IMR-90 (cell line): Measurements from ENCODE around the gene KDM1A. TPM values are rescaled to one million over a fixed set of nuclear protein-coding genes. Genes with fewer than 3 reads are reported as not detected.

Source experiments
- ATAC-seq: fragments of 200-7000 bp; cut with Tn5 transposase; 2 replicates; pipeline ENCODE4 v1.9.1; 2020; ENCODE audit warnings: low read depth, mild to moderate bottlenecking, moderate library complexity
- BruUV-seq: library from RNA; stranded (reverse); fragments of 400-500 nt; replicated peaks from 2 replicates; lab custom pipeline; 2021; lab: Mats Ljungman, UMichigan
- CTCF ChIA-PET: fragments of 300-600 bp; formaldehyde crosslinking; extraction: SDS; loops from one replicate; lab custom pipeline; 2021; ENCODE audit warnings: antibody characterized with exemption; lab: Yijun Ruan, JAX
- POLR2A ChIA-PET: fragments of 300-600 bp; sonication (Branson Sonifier 250); formaldehyde crosslinking; loops from one replicate; lab custom pipeline; 2022; ENCODE audit warnings: antibody characterized with exemption; ENCODE audit not compliant: unreplicated experiment; lab: Charles Lee
- DNase-seq: peaks from one replicate; pipeline ENCODE4 v3.0.0; 2013
- H2AFZ ChIP-seq: replicated peaks from 2 replicates; pipeline ENCODE3; 2013; ENCODE audit warnings: low read length, mild to moderate bottlenecking; ENCODE audit not compliant: poor library complexity
- H2AK5ac ChIP-seq: 2 replicates; pipeline ENCODE4 v1.6.1; 2013; ENCODE audit warnings: low read depth, low read length, inconsistent platforms
- H2AK9ac ChIP-seq: replicated peaks from 2 replicates; pipeline ENCODE3; 2013; ENCODE audit warnings: mild to moderate bottlenecking, low read depth, low read length, moderate library complexity; ENCODE audit not compliant: poor library complexity
- H2BK120ac ChIP-seq: 2 replicates; pipeline ENCODE4 v1.6.1; 2013; ENCODE audit warnings: low read depth, low read length, inconsistent platforms
- H2BK15ac ChIP-seq: 3 replicates; pipeline ENCODE4 v1.6.1; 2013; ENCODE audit warnings: low read depth, low read length, inconsistent platforms
- H2BK20ac ChIP-seq: 2 replicates; pipeline ENCODE4 v1.6.1; 2013; ENCODE audit warnings: low read depth, mild to moderate bottlenecking, inconsistent platforms, low read length, moderate library complexity
- H2BK5ac ChIP-seq: 2 replicates; pipeline ENCODE4 v1.6.1; 2013; ENCODE audit warnings: mild to moderate bottlenecking, low read depth, low read length, inconsistent platforms; ENCODE audit not compliant: poor library complexity, severe bottlenecking
- H3K14ac ChIP-seq: replicated peaks from 2 replicates; pipeline ENCODE4 v1.6.1; 2013; ENCODE audit warnings: low read depth, low read length, inconsistent platforms
- H3K18ac ChIP-seq: 2 replicates; pipeline ENCODE4 v1.6.1; 2013; ENCODE audit warnings: low read depth, low read length, control low read depth
- H3K23ac ChIP-seq: 2 replicates; pipeline ENCODE4 v1.6.1; 2013; ENCODE audit warnings: low read depth, low read length, inconsistent platforms
- H3K27ac ChIP-seq: 2 replicates; pipeline ENCODE4 v1.5.1; 2013; ENCODE audit warnings: mild to moderate bottlenecking, control low read depth, low read length; ENCODE audit not compliant: insufficient read depth
- H3K27me3 ChIP-seq: 2 replicates; pipeline ENCODE4 v1.6.1; 2013; ENCODE audit warnings: low read length; ENCODE audit not compliant: control insufficient read depth, insufficient read depth
- H3K36me3 ChIP-seq: 2 replicates; pipeline ENCODE4 v1.6.1; 2013; ENCODE audit warnings: low read length, mixed read lengths; ENCODE audit not compliant: control insufficient read depth, insufficient read depth
- H3K4ac ChIP-seq: 2 replicates; pipeline ENCODE4 v1.6.1; 2013; ENCODE audit warnings: low read depth, low read length, inconsistent platforms
- H3K4me1 ChIP-seq: 2 replicates; pipeline ENCODE4 v1.6.1; 2013; ENCODE audit warnings: low read length, mixed read lengths; ENCODE audit not compliant: control insufficient read depth, insufficient read depth
- H3K4me2 ChIP-seq: 2 replicates; pipeline ENCODE4 v1.6.1; 2013; ENCODE audit warnings: low read depth, mild to moderate bottlenecking, control low read depth, low read length, moderate library complexity
- H3K4me3 ChIP-seq: 2 replicates; pipeline ENCODE4 v1.5.1; 2013; ENCODE audit warnings: low read depth, mild to moderate bottlenecking, control low read depth, low read length, moderate library complexity; ENCODE audit not compliant: insufficient read depth
- H3K56ac ChIP-seq: 2 replicates; pipeline ENCODE4 v1.6.1; 2013; ENCODE audit warnings: low read length, inconsistent platforms; ENCODE audit not compliant: insufficient read depth; ENCODE audit errors: extremely low read depth
- H3K79me1 ChIP-seq, 2 experiments: 2 replicates each; pipeline ENCODE4 v1.6.1; 2013; ENCODE audit warnings: low read length in 2 of 2, inconsistent platforms in 1 of 2, low read depth in 1 of 2
- H3K9ac ChIP-seq: 2 replicates; pipeline ENCODE4 v1.6.1; 2013; ENCODE audit warnings: low read depth, low read length, control low read depth
- H3K9me1 ChIP-seq: 2 replicates; pipeline ENCODE4 v1.6.1; 2013; ENCODE audit warnings: low read length, inconsistent platforms; ENCODE audit not compliant: insufficient read depth
- H3K9me3 ChIP-seq: 2 replicates; pipeline ENCODE4 v1.6.1; 2013; ENCODE audit warnings: low read length; ENCODE audit not compliant: control insufficient read depth, insufficient read depth
- H4K20me1 ChIP-seq: 2 replicates; pipeline ENCODE4 v1.6.1; 2013; ENCODE audit warnings: low read length, inconsistent platforms; ENCODE audit not compliant: insufficient read depth
- H4K5ac ChIP-seq: 2 replicates; pipeline ENCODE4 v1.6.1; 2013; ENCODE audit warnings: mild to moderate bottlenecking, low read depth, low read length, control low read depth
- H4K8ac ChIP-seq, 2 experiments: 2 replicates each; pipeline ENCODE4 v1.6.1; 2013; ENCODE audit warnings: low read depth in 2 of 2, low read length in 2 of 2, control low read depth in 1 of 2, inconsistent platforms in 1 of 2
- H4K91ac ChIP-seq: 2 replicates; pipeline ENCODE4 v1.6.1; 2013; ENCODE audit warnings: low read depth, low read length, inconsistent platforms; ENCODE audit not compliant: insufficient read depth
- BHLHE40 ChIP-seq: fragments of 150-350 bp; IDR thresholded peaks from 2 replicates; pipeline ENCODE4 v1.6.1; 2016; ENCODE audit warnings: mild to moderate bottlenecking, low read depth, low read length
- CEBPB ChIP-seq: IDR thresholded peaks from 2 replicates; pipeline ENCODE4 v1.6.1; 2012; ENCODE audit warnings: low read depth, low read length, improper control_type of control experiment
- ELK1 ChIP-seq: fragments of 150-350 bp; IDR thresholded peaks from 2 replicates; pipeline ENCODE4 v1.6.1; 2016; ENCODE audit warnings: low read depth, mild to moderate bottlenecking, low read length, moderate library complexity, borderline replicate concordance
- FOS ChIP-seq: fragments of 150-350 bp; IDR thresholded peaks from 2 replicates; pipeline ENCODE4 v1.6.1; 2016; ENCODE audit warnings: low read depth, low read length
- MAFK ChIP-seq: IDR thresholded peaks from 2 replicates; pipeline ENCODE4 v1.6.1; 2012; ENCODE audit warnings: low read depth, low read length, improper control_type of control experiment
- MAZ ChIP-seq: IDR thresholded peaks from 2 replicates; pipeline ENCODE4 v1.6.1; 2012; ENCODE audit warnings: low read depth, mild to moderate bottlenecking, low read length, improper control_type of control experiment, moderate library complexity, borderline replicate concordance
- MXI1 ChIP-seq: IDR thresholded peaks from 2 replicates; pipeline ENCODE4 v1.6.1; 2012; ENCODE audit warnings: low read depth, mild to moderate bottlenecking, low read length, moderate library complexity, borderline replicate concordance
- NFE2L2 ChIP-seq: fragments of 150-350 bp; IDR thresholded peaks from 2 replicates; pipeline ENCODE4 v1.6.1; 2016; ENCODE audit warnings: low read depth, mild to moderate bottlenecking, low read length
- POLR2A ChIP-seq: IDR thresholded peaks from 2 replicates; pipeline ENCODE4 v1.6.1; 2012; ENCODE audit warnings: mild to moderate bottlenecking, low read depth, low read length
- RAD21 ChIP-seq: IDR thresholded peaks from 2 replicates; pipeline ENCODE4 v1.6.1; 2012; ENCODE audit warnings: low read length, improper control_type of control experiment
- RFX5 ChIP-seq: IDR thresholded peaks from 2 replicates; pipeline ENCODE4 v1.8.0; 2012; ENCODE audit warnings: low read depth, mild to moderate bottlenecking, low read length, moderate library complexity
- SMC3 ChIP-seq: fragments of 150-350 bp; IDR thresholded peaks from 2 replicates; pipeline ENCODE4 v1.6.1; 2016; ENCODE audit warnings: low read depth, mild to moderate bottlenecking, antibody characterized with exemption, low read length, moderate library complexity
- WGBS, 2 experiments: methylation state at CpG; one replicate each; pipeline versions ENCODE4 v1.1.5 to v1.1.7; 2013; ENCODE audit warnings: missing lambda C conversion rate in 2 of 2; ENCODE audit not compliant: insufficient read length in 1 of 2; ENCODE audit errors: extremely low coverage in 2 of 2; 5-methylcytosine and 5-hydroxymethylcytosine counted together
- dilution Hi-C: fragments of 300-500 bp; cut with HindIII; formaldehyde crosslinking; loops from one replicate; pipeline ENCODE4 v1.14.3; 2018; ENCODE audit warnings: low sequenced_read_pairs; ENCODE audit not compliant: unreplicated experiment
- in situ Hi-C: fragments of 300-500 bp; cut with MboI; formaldehyde crosslinking; loops from 3 replicates; pipeline ENCODE4 v1.14.3; 2019; ENCODE audit warnings: low sequenced_read_pairs, inconsistent platforms, mixed read lengths
- intact Hi-C: fragments of 100-400 bp; cut with micrococcal nuclease; formaldehyde crosslinking; loops from 2 replicates; pipeline ENCODE4 v1.10.0; 2022
- polyA plus RNA-seq, 3 experiments: library from polyadenylated mRNA; depleted of rRNA; stranded (reverse); fragments of >200 nt; gene quantifications; 2 replicates each; pipeline ENCODE4 v1.2.3, GENCODE V29; 2012; ENCODE audit warnings: low replicate concordance in 1 of 3
- total RNA-seq: library from RNA; depleted of rRNA; stranded (reverse); fragments of >200 nt; gene quantifications from 2 replicates; pipeline ENCODE4 v1.2.3, GENCODE V29; 2012

The KDM1A gene
- total and polyA plus RNA-seq, 2 of the 4 experiments (the other 2 are of a cell fraction), result 58.7 to 104 TPM

- TF ChIP-seq ELK1, result no peak
Observed at GRCh38 chr1:23099171-23099536, 79.9 kb downstream of the KDM1A start (continued).

DNA sequence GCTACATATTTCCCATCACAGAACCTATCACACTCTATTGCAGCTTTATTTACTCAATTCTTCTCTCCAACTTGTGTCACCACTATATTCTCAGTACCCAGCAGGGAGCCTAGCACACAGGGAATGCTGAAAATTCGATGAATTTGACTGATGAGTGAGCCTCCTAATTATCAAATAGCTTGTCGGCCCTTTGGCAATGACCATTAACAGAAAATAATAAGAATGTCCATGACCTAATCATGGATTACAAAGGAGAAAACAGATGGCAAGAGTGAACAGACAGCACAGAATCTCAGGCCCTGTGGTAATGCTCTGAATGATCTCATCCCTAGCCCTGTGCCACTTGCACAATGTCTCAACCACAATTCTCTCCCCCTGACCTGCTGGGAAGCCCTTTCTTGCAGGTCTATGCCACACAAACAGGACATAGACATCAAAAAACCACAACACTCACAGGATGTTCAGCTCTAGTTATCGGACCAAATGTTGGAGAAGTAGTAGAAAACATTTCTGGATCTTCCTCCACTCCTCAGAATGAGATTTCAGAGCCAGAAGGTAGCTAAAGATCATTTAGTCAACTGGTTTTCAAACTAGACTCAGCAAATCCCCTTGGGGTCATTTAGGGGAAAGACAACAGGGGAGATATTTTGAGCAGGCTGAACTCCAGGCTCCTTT is 80.9 kb downstream of the KDM1A start:
- ChIA-PET POLR2A (interaction anchor here (0.6 kb wide), 1 partner anchor 150 kb away, joined by 6 read pairs; no protein-coding TSS in a partner anchor), CTCF (interaction anchor here (1.2 to 2.7 kb wide), 6 partner anchors 41 to 100 kb away, joined by 3 to 32 read pairs (median 3); no protein-coding TSS in a partner anchor)
- Histone ChIP-seq H4K5ac (no peak overlapping the region), H4K20me1 (peaks cover 64% of the 10 kb centered on the region), H2AK9ac (no peak overlapping the region), H2AFZ (no peak overlapping the region), H2BK120ac (peak overlapping the region; percentile 9; the same call in 1 of the 2 replicates), H3K9me1 (peaks cover 7% of the 10 kb centered on the region), H3K9ac (no peak overlapping the region), H2BK5ac (peak overlapping the region; percentile 67), H3K18ac (no peak overlapping the region; the same call in 1 of the 2 replicates), H3K27me3 (no peaks in the 10 kb centered on the region), H3K9me3 (no peaks in the 10 kb centered on the region), H3K4ac (peak overlapping the region; percentile 42; the same call in 1 of the 2 replicates), H3K4me2 (peak overlapping the region; percentile 68; the same call in 1 of the 2 replicates), H3K14ac (no peak overlapping the region; the same call in 1 of the 2 replicates), H4K8ac (no peak overlapping the region; a peak in 1 of 4 replicates), H4K91ac (peak overlapping the region; percentile 37), H2BK20ac (peak overlapping the region; percentile 30; the same call in 1 of the 2 replicates), H3K4me3 (no peak overlapping the region), H3K27ac (peak overlapping the region; percentile 55; the same call in 1 of the 2 replicates), H3K79me1 (peaks cover 17 to 81% of the 10 kb centered on the region in 2 experiments), H3K56ac (no peak overlapping the region), H2AK5ac (no peak overlapping the region), H3K36me3 (no peaks in the 10 kb centered on the region; the same call in 1 of the 2 replicates), H3K23ac (peak overlapping the region; percentile 32; the same call in 1 of the 2 replicates), H3K4me1 (peaks cover 18% of the 10 kb centered on the region), H2BK15ac (no peak overlapping the region)
- dilution Hi-C loops, result no loop called here
- intact Hi-C loops, result loop anchor here (5.0 kb wide), 1 partner anchor 172 kb away; no protein-coding TSS in a partner anchor
- no CpG with 5 or more reads among the region's 3 CpGs for WGBS, 2 experiments
- in situ Hi-C loops, result no loop called here
- BruUV-seq, result no TSS peak
- ATAC-seq (peak; percentile 55), DNase-seq (peak; percentile 96)
- TF ChIP-seq BHLHE40 (peak; percentile 78), FOS (peak; percentile 56; the same call in 1 of the 2 replicates), MXI1 (no peak), MAZ (no peak), RFX5 (no peak), NFE2L2 (no peak), MAFK (0 out of 2 replicates have a peak, but pooled peaks have one; percentile 9), CEBPB (peak; percentile 100), POLR2A (no peak), ELK1 (no peak), SMC3 (no peak), RAD21 (peak; percentile 4; the same call in 1 of the 2 replicates)
